Peyer's patch (tissue), 4 donors: Measurements from ENCODE around the gene B9D2. TPM values are rescaled to one million over a fixed set of nuclear protein-coding genes. Genes with fewer than 3 reads are reported as not detected.

Experiments used
- DNase-seq, 3 donors: peaks; one replicate each; pipeline ENCODE4 v3.0.0-alpha.2; 2017 to 2019
- H3K27ac ChIP-seq, 4 donors: fragments of 200-600 bp; sonication (generic); one replicate each; pipeline ENCODE4 v1.5.1; 2016 to 2019
- H3K27me3 ChIP-seq, 2 donors: fragments of 200-600 bp; sonication (generic); one replicate each; pipeline ENCODE4 v1.5.1; 2019
- H3K36me3 ChIP-seq, 3 donors: fragments of 200-600 bp; sonication (generic); one replicate each; pipeline ENCODE4 v1.5.1; 2016 to 2019
- H3K4me1 ChIP-seq, 4 donors: fragments of 200-600 bp; sonication (generic); one replicate each; pipeline ENCODE4 v1.5.1; 2016 to 2019
- H3K4me3 ChIP-seq, 4 donors: fragments of 200-600 bp; sonication (generic); 1 replicate in 3 of 4; 2 replicates in 1 of 4; pipeline ENCODE4 v1.5.1; 2016 to 2019; ENCODE audit warnings: mild to moderate bottlenecking in 1 of 4
- H3K9me3 ChIP-seq, 4 donors: fragments of 200-600 bp; sonication (generic); one replicate each; pipeline ENCODE4 v1.5.1; 2016 to 2019; ENCODE audit warnings: mild to moderate bottlenecking in 1 of 4
- CTCF ChIP-seq, 6 experiments: fragments of 450-650 bp in 4 of 6; fragments of 200-600 bp in 2 of 6; sonication (generic) in 1 of 6; IDR thresholded peaks; one replicate each; pipeline ENCODE4 v1.5.1; 2017 to 2019; ENCODE audit warnings: antibody characterized with exemption in 6 of 6, mild to moderate bottlenecking in 3 of 6, moderate library complexity in 1 of 6
- POLR2A ChIP-seq, 2 donors: fragments of 450-650 bp; IDR thresholded peaks; one replicate each; pipeline ENCODE4 v1.5.1; 2017; ENCODE audit warnings: antibody characterized with exemption in 2 of 2, mild to moderate bottlenecking in 2 of 2, moderate library complexity in 2 of 2
- total RNA-seq, 4 donors: library from RNA; depleted of rRNA; stranded (reverse); fragments of >200 nt; gene quantifications; one replicate each; pipeline ENCODE4 v1.1.0, GENCODE V29; 2016

The B9D2 gene
- total RNA-seq, 4 donors from 2014 or later = 3.6 to 6.8 (median 3.8) TPM; not detected in 1

GRCh38 chr19:41309180-41310032 lies 54.5 kb downstream of the B9D2 start:
- H3K27me3 ChIP-seq = no peaks in the 10 kb centered on the region
- H3K4me3 ChIP-seq = peak overlapping the region; percentile 71 to 92 (median 86)
- peaks cover 0 to 29% (median 17%) of the 10 kb centered on the region in 4 donors for H3K4me1 ChIP-seq
- H3K36me3 ChIP-seq = peaks cover 0 to 39% (median 0%) of the 10 kb centered on the region in 3 donors
- peak overlapping the region; percentile 93 to 97 (median 96) for H3K27ac ChIP-seq
- H3K9me3 ChIP-seq = no peaks in the 10 kb centered on the region
- peak in 1 of 3 donors; percentile 65 for DNase-seq
- TF ChIP-seq CTCF (IDR thresholded peaks at IDR 0.05) (peak in 1 of 6 experiments; percentile 3), POLR2A (IDR thresholded peaks at IDR 0.05) (no peak)

- TF ChIP-seq POLR2A (IDR thresholded peaks at IDR 0.05) (no peak), CTCF (IDR thresholded peaks at IDR 0.05) (peak; percentile 96 to 98 (median 98))
- Histone ChIP-seq H3K27me3 (no peaks in the 10 kb centered on the region), H3K36me3 (peaks cover 0 to 45% (median 0%) of the 10 kb centered on the region in 3 donors), H3K27ac (peak overlapping the region; percentile 93 to 97 (median 96)), H3K9me3 (no peaks in the 10 kb centered on the region), H3K4me1 (peaks cover 0 to 29% (median 19%) of the 10 kb centered on the region in 4 donors), H3K4me3 (peak overlapping the region; percentile 71 to 92 (median 86))
- DNase-seq = peak; percentile 93 to 99 (median 98)
Measured at GRCh38 chr19:41308450-41309179, 55.3 kb downstream of the B9D2 start.

GRCh38 chr19:41307954-41308449 lies 55.9 kb downstream of the B9D2 start:
- Histone ChIP-seq H3K27ac (peak overlapping the region; percentile 93 to 97 (median 96)), H3K4me1 (peaks cover 0 to 29% (median 21%) of the 10 kb centered on the region in 4 donors), H3K36me3 (peaks cover 0 to 45% (median 0%) of the 10 kb centered on the region in 3 donors), H3K4me3 (no peak overlapping the region), H3K27me3 (no peaks in the 10 kb centered on the region), H3K9me3 (no peaks in the 10 kb centered on the region)
- DNase-seq = no peak
- TF ChIP-seq POLR2A (IDR thresholded peaks at IDR 0.05) (no peak), CTCF (IDR thresholded peaks at IDR 0.05) (no peak)

GRCh38 chr19:41307090-41307875 lies 56.7 kb downstream of the B9D2 start:
- TF ChIP-seq CTCF (IDR thresholded peaks at IDR 0.05) (no peak), POLR2A (IDR thresholded peaks at IDR 0.05) (no peak)
- peak overlapping the region; percentile 93 to 97 (median 96) for H3K27ac ChIP-seq
- peaks cover 0 to 29% (median 25%) of the 10 kb centered on the region in 4 donors for H3K4me1 ChIP-seq
- H3K4me3 ChIP-seq = no peak overlapping the region
- H3K9me3 ChIP-seq = no peaks in the 10 kb centered on the region
- H3K27me3 ChIP-seq = no peaks in the 10 kb centered on the region
- DNase-seq = no peak
- peaks cover 0 to 46% (median 0%) of the 10 kb centered on the region in 3 donors for H3K36me3 ChIP-seq
